ENCODE results near the gene PLCZ1.
A peak's percentile ranks its signal among the peaks of the same experiment; 100 is the strongest.
"Not testable (repeated sequence)": the region's sequence is repeated elsewhere in the genome, so short reads cannot be mapped to it uniquely, and the experiment has no call there.

PLCZ1 gene, protein sequence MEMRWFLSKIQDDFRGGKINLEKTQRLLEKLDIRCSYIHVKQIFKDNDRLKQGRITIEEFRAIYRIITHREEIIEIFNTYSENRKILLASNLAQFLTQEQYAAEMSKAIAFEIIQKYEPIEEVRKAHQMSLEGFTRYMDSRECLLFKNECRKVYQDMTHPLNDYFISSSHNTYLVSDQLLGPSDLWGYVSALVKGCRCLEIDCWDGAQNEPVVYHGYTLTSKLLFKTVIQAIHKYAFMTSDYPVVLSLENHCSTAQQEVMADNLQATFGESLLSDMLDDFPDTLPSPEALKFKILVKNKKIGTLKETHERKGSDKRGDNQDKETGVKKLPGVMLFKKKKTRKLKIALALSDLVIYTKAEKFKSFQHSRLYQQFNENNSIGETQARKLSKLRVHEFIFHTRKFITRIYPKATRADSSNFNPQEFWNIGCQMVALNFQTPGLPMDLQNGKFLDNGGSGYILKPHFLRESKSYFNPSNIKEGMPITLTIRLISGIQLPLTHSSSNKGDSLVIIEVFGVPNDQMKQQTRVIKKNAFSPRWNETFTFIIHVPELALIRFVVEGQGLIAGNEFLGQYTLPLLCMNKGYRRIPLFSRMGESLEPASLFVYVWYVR

DNA sequence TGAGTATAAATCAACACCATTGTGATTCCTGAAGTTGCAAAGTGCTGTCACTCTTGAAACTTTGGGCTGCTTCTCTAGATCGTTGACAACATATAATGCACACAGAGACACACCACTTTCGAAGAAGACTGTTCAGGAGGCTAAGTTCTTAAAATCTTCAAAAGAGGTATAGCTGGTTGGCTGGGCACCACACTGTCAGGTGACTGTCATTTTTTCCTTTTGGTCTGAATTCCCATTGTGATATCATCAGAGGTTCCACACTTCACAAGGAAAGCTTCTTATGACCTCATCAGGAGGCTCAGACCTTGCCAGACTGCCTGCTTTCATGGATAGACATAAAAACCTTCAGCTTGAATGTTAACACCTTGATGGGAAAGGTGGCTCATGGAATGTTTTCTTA is at the start of gene PLCZ1, which contains the start of gene CAPZA3:
Gene PLCZ1, minus strand, starts transcription at position 194 of the 400 bp plus-strand sequence. CDS start 641 bp downstream, outside the sequence.
Gene CAPZA3, plus strand, starts transcription at position 301 of the 400 bp plus-strand sequence. CDS start 150 bp downstream, outside the sequence.
- no peak for DNase-seq (ENCODE audit: low read depth)

GRCh38 chr12:18785465-18785864 is 47.7 kb upstream of the PLCZ1 start:
- DNase-seq (ENCODE audit: low read depth): not testable (repeated sequence)

- no peak for DNase-seq (ENCODE audit: low read depth)
Measured at GRCh38 chr12:18782827-18783226, 45.0 kb upstream of the PLCZ1 start.

DNA sequence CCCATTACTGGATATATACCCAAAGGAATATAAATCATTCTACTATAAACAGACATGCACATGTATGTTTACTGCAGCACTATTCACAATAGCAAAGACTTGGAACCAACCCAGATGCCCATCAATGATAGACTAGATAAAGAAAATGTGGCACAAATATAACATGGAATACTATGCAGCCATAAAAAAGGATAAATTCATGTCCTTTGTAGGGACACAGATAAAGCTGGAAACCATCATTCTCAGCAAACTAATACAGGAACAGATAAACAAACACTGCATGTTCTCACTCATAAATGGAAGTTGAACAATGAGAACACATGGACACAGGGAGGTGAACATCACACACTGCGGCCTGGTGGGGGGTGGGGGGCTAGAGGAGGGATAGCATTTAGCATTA is 28.7 kb upstream of the PLCZ1 start:
- not testable (repeated sequence) for DNase-seq (ENCODE audit: low read depth)

- DNase-seq (ENCODE audit: low read depth): no peak
Measured at GRCh38 chr12:18755341-18755740, 17.5 kb upstream of the PLCZ1 start.

GRCh38 chr12:18754124-18754707 is 16.4 kb upstream of the PLCZ1 start:
- DNase-seq (ENCODE audit: low read depth): no peak

GRCh38 chr12:18753481-18754123 is 15.8 kb upstream of the PLCZ1 start:
- no peak for DNase-seq (ENCODE audit: low read depth)

DNA sequence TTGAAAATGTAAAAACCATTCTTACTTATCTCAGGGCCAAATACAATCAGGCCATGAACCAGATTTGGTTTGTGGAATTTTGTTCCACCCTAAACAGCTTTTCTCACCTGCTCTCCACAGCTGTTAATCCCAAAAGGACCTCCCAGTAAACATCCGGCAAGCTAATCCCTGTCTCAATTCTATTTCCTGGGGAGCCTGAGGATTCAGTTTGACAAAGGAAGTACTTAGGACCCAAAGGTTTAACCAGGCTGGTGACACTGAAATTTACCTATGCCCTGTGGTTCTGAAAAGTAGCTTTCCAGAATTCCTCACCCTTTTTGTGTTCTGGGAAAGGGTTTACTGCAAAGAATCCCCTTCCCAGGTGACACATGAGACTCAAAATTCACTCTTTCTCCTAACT is 15.1 kb upstream of the PLCZ1 start:
- DNase-seq (ENCODE audit: low read depth): no peak

DNA sequence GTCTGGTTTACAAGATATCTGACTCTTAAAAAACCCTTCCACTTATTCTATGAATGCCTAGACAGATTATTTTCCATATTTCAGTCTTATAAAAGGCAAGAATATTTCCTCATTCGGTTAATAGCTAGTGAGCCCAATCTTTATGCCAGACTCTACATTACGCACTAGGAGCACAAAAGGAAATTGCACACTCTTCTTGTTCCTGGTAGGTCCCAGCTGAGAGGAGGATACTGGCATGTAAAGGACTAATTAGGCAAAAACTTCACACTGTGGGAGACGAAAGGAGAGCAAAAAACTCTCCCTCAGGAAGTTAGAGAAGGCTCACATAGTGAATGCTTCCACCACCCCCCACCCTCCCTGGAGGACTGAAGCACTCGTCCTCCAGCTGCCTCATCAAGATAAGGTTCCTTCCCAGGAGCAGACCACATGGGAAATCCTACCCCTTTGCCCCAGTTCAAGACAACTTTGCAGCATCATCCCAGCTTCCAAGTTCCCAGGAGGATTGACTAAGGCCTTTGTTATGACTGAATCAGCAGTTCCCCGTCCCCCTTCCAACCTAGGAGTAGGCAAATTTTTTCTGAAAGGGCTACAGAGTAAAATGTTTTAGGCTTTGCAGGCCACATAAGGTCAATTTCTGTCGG is 14.6 kb upstream of the PLCZ1 start:
- DNase-seq (ENCODE audit: low read depth): peak; percentile 91

GRCh38 chr12:18751866-18752265 is 14.1 kb upstream of the PLCZ1 start:
- DNase-seq (ENCODE audit: low read depth): no peak

DNA sequence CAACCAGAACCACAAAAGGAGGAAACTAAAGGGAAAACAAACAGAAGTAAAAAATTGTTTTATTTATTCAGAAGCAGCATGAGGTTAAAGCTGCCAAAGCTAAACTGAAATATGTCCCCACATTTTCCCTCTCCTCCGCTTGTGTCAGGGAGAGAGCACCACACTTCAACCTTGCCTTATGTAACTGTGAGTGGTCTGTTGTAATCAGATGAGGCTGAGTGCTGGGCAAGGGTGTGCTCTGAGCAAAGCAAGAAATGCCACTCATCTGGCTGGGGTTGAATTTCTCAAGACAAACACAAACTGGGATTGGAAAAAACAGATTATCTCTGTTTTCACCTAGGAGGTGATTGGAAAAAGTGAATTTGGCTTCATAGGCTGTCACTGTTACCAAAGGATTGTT is 12.3 kb upstream of the PLCZ1 start:
- peak; percentile 25 for DNase-seq (ENCODE audit: low read depth)

- DNase-seq (ENCODE audit: low read depth): peak; percentile 37
Measured at GRCh38 chr12:18749386-18749957, 11.7 kb upstream of the PLCZ1 start.

DNA sequence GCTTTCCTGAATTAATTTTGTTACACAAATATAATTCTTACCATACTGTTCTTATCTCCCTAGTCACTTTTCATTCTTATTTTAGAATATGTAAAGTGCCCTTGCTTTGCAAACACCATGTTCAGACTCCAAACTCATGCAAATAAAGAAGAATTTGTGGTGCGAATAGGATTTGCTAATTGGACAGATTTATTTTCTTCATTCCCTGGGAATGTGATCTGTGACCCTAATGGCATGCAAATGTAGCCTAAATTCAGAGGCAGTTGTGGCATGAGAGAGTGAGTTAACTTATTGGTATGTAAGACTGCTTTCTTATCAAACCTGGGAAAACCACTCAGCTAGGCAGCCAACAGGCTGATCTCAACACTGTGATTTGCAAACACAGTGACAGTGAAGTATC is 10.1 kb upstream of the PLCZ1 start:
- DNase-seq (ENCODE audit: low read depth): peak; percentile 88

GRCh38 chr12:18731156-18731555 is 6.7 kb downstream of the PLCZ1 start:
- no peak for DNase-seq (ENCODE audit: low read depth)

GRCh38 chr12:18723752-18724151 is 14.1 kb downstream of the PLCZ1 start:
- peak; percentile 11 for DNase-seq (ENCODE audit: low read depth)

DNA sequence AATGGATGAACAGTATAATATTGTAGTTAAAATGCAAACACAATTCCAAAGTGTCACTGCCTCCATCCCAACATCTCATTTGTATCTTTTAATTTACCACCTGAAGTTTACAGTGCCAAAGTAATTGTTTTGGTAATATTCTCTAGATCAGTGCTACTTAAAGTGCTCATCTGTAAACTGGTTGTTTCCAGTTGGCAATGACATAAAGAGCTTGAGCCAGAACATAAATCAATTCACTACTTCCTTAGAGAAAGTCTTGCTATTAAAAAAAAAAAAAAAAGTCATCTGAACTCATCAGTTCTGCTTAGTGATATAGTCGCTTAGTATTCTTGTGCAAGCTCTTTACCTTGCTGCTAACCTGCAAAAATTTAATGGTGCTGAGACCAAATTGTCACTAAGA is 16.4 kb downstream of the PLCZ1 start:
- no peak for DNase-seq (ENCODE audit: low read depth)

- DNase-seq (ENCODE audit: low read depth): no peak
Measured at GRCh38 chr12:18720690-18721089, 17.1 kb downstream of the PLCZ1 start.

DNA sequence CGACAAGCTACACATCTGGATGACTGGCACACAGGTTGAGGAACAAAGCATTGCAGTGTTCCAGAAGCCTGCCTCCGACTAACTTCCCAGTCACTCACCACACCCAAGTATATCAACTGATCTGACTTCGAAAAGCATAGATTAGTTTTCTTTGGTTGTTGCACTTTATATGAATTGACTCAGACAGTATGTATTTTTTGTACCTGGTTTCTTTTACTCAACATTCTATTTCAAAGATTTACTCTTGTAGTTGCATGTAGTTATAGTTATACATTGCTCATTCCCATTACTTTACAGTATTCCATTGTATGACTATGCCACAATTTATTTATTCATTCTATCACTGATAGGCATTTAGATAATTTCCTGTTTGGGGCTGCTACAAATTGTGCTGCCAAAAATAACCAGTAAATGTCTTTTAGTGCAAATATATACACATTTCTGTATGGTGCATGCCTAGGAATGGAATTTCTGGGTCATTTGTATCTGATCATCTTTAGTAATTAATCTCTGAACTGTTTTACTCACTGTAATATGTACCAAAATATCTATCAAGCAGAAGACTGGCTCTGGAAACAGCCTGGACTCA is 17.8 kb downstream of the PLCZ1 start:
- no peak for DNase-seq (ENCODE audit: low read depth)

DNA sequence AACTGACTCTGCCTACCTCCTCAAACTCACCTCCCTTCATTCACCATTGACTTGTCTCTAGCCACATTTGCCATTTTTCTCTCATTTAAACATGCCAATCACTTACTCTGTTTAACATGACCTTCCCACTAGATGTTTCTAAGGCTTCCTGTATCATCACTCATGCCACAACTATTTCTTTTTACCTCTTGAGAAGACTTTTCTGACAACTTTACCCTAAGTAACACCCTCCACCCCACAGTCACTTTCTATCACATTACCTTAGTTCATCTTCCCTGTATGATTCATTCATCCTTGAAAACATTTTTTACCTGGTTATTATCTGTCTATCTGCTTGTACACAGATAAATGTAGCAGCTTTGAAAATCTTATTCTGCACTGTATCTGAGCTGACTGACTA is 19.4 kb downstream of the PLCZ1 start:
- DNase-seq (ENCODE audit: low read depth): no peak

DNA sequence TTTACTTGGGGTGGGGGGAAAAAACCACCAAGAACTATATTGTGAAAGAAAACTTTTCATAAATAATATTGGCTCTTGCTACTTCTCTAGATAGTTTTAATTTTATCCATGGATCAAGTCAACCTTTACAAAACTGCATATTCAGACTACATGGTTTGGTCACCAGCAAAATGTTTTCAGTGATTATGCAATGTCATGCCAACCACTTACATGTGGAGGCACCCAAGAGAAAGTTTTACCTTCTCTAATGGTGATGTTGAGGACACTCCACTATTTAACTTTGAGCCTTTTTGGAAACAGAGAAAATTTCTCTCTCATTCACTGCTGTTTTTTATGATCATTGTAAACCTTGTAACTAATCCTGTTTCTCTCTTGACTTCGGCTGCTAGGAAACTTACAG is 21.6 kb downstream of the PLCZ1 start:
- DNase-seq (ENCODE audit: low read depth): no peak

DNA sequence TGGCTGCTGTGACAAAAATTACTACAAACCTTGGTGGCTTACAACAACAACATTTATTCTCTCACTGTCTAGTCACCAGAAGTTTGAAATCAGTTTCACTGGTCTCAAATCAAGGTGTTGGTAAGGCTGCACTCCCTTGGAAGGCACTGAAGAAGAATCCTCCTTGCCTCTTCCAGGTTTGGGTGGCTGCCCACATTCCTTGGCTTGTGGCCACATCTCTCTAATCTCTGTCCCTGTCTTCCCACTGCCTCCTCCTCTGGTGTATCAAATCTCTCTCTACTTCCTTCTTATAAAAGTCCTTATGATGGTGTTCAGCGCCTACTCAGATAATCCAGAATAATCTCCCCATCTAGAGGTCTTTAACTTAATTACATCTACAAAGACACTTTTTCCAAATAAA is 31.0 kb downstream of the PLCZ1 start:
- no peak for DNase-seq (ENCODE audit: low read depth)

All from GM04504 (cell line).